ENCODE measurements around the gene LRBA. TPM values are rescaled to one million over a fixed set of nuclear protein-coding genes. Genes with fewer than 3 reads are reported as not detected.

LRBA gene
- total and polyA plus RNA-seq, 4 donors = 11.8 to 149 (median 34.2) TPM

DNA sequence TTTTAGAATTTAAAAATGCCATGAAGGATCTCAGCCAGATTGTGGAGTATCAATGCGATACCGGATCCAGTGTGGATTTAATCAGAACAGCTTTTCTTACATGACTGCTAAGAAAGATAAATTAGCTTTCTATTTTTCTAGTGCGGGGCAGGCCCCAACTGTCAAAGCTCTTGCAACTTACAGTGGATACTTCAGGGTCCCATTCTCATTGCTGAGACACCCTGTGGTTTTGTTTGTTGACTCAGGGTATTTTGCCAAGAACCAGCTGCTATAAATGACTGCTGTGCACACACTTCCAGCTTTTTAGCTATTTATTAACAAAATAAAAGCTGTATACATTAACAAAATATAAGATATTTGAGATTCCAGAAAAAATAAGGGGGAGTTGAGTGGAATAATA is 770.5 kb downstream of the LRBA start:
- Histone ChIP-seq H3K36me3 (ENCODE audit: control insufficient read depth in 4 of 4, insufficient read depth in 4 of 4, low read length in 4 of 4) (peaks cover 0 to 3% (median under 1%) of the 10 kb centered on the region in 4 donors), H3K9ac (ENCODE audit: insufficient read depth in 1 of 2, low read length in 2 of 2) (no peak overlapping the region), H3K4me3 (no peak overlapping the region), H3K9me3 (ENCODE audit: control insufficient read depth in 4 of 4, insufficient read depth in 3 of 4, low read length in 3 of 4) (no peaks in the 10 kb centered on the region), H3K27me3 (ENCODE audit: control insufficient read depth in 3 of 3, insufficient read depth in 3 of 3, low read length in 2 of 3) (no peaks in the 10 kb centered on the region), H3K4me1 (ENCODE audit: control insufficient read depth in 5 of 5, insufficient read depth in 5 of 5, low read length in 5 of 5) (peaks cover 0 to 4% (median 0%) of the 10 kb centered on the region in 5 donors), H3K27ac (ENCODE audit: low read depth in 1 of 2, low read length in 1 of 2) (no peak overlapping the region)
- no peak for TF ChIP-seq CTCF (IDR thresholded peaks at IDR 0.05; ENCODE audit: control extremely low read depth, extremely low read depth)
- 37 to 49% methylated on average over 3 of the region's 3 CpGs for WGBS, 2 donors
- ATAC-seq (ENCODE audit: insufficient read depth, low FRiP score) = no peak
- peak in 2 of 3 donors; percentile 55 to 67 for DNase-seq

- H3K4me1 ChIP-seq (ENCODE audit: control insufficient read depth in 5 of 5, insufficient read depth in 5 of 5, low read length in 5 of 5) = peaks cover 0 to 4% (median 0%) of the 10 kb centered on the region in 5 donors
- no peak overlapping the region for H3K27ac ChIP-seq (ENCODE audit: low read depth in 1 of 2, low read length in 1 of 2)
- no peak overlapping the region for H3K4me3 ChIP-seq
- TF ChIP-seq CTCF (IDR thresholded peaks at IDR 0.05; ENCODE audit: control extremely low read depth, extremely low read depth) = no peak
- no peak overlapping the region for H3K9ac ChIP-seq (ENCODE audit: insufficient read depth in 1 of 2, low read length in 2 of 2)
- H3K9me3 ChIP-seq (ENCODE audit: control insufficient read depth in 4 of 4, insufficient read depth in 3 of 4, low read length in 3 of 4) = no peaks in the 10 kb centered on the region
- H3K27me3 ChIP-seq (ENCODE audit: control insufficient read depth in 3 of 3, insufficient read depth in 3 of 3, low read length in 2 of 3) = no peaks in the 10 kb centered on the region
- ATAC-seq (ENCODE audit: insufficient read depth, low FRiP score) (no peak), DNase-seq (no peak)
- H3K36me3 ChIP-seq (ENCODE audit: control insufficient read depth in 4 of 4, insufficient read depth in 4 of 4, low read length in 4 of 4) = peaks cover 0 to 3% (median 0%) of the 10 kb centered on the region in 4 donors
- 88 to 92% methylated on average over 2 of the region's 2 CpGs for WGBS, 2 donors
Observed at GRCh38 chr4:150243932-150244331, 771.2 kb downstream of the LRBA start.

- Histone ChIP-seq H3K27ac (ENCODE audit: low read depth in 1 of 2, low read length in 1 of 2) (no peak overlapping the region), H3K27me3 (ENCODE audit: control insufficient read depth in 3 of 3, insufficient read depth in 3 of 3, low read length in 2 of 3) (no peaks in the 10 kb centered on the region), H3K9me3 (ENCODE audit: control insufficient read depth in 4 of 4, insufficient read depth in 3 of 4, low read length in 3 of 4) (no peaks in the 10 kb centered on the region), H3K4me3 (no peak overlapping the region), H3K9ac (ENCODE audit: insufficient read depth in 1 of 2, low read length in 2 of 2) (no peak overlapping the region), H3K4me1 (ENCODE audit: control insufficient read depth in 5 of 5, insufficient read depth in 5 of 5, low read length in 5 of 5) (peaks cover 0 to 4% (median 0%) of the 10 kb centered on the region in 5 donors), H3K36me3 (ENCODE audit: control insufficient read depth in 4 of 4, insufficient read depth in 4 of 4, low read length in 4 of 4) (peaks cover 0 to 3% (median 0%) of the 10 kb centered on the region in 4 donors)
- TF ChIP-seq CTCF (IDR thresholded peaks at IDR 0.05; ENCODE audit: control extremely low read depth, extremely low read depth) = peak; percentile 39
- WGBS, 2 donors = 57 to 61% methylated on average over 6 of the region's 6 CpGs
- ATAC-seq (ENCODE audit: insufficient read depth, low FRiP score) = peak; percentile 53
- DNase-seq = peak; percentile 42 to 74 (median 64)
Observed at GRCh38 chr4:150242820-150243458, 772.1 kb downstream of the LRBA start.

DNA sequence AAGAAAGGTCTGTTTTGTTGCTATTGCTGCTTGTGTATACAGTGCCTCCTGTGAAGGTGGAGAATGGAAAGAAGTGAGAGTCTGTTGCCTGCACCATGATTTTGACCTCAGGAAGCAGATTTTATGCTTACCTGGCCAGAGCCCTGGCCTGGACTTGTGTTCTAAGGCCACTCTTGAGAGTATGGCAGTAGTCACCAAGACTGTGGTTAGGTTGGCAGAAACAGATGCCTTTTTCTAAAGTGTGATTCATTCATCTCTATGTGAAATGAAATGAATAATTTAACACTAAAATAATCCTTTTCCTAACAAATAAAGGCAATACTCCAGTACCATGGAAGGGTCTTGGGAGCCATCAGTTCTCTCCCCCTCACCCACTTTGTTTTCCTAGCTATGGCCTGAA is 775.1 kb downstream of the LRBA start:
- Histone ChIP-seq H3K27ac (ENCODE audit: low read depth in 1 of 2, low read length in 1 of 2) (no peak overlapping the region), H3K4me3 (no peak overlapping the region), H3K27me3 (ENCODE audit: control insufficient read depth in 3 of 3, insufficient read depth in 3 of 3, low read length in 2 of 3) (no peaks in the 10 kb centered on the region), H3K9me3 (ENCODE audit: control insufficient read depth in 4 of 4, insufficient read depth in 3 of 4, low read length in 3 of 4) (no peaks in the 10 kb centered on the region), H3K36me3 (ENCODE audit: control insufficient read depth in 4 of 4, insufficient read depth in 4 of 4, low read length in 4 of 4) (no peaks in the 10 kb centered on the region), H3K9ac (ENCODE audit: insufficient read depth in 1 of 2, low read length in 2 of 2) (no peak overlapping the region), H3K4me1 (ENCODE audit: control insufficient read depth in 5 of 5, insufficient read depth in 5 of 5, low read length in 5 of 5) (peaks cover 0 to 19% (median 9%) of the 10 kb centered on the region in 5 donors)
- no peak for TF ChIP-seq CTCF (IDR thresholded peaks at IDR 0.05; ENCODE audit: control extremely low read depth, extremely low read depth)
- ATAC-seq (ENCODE audit: insufficient read depth, low FRiP score) (no peak), DNase-seq (no peak)
